SIG-M5 (cell line): Measurements from ENCODE around the gene VSTM5.
"Not testable (repeated sequence)": the region's sequence is repeated elsewhere in the genome, so short reads cannot be mapped to it uniquely, and the experiment has no call there.

Experiments used
- DNase-seq: peaks from one replicate; lab custom pipeline; 2025; lab: John Stamatoyannopoulos, UW

VSTM5 gene

GRCh38 chr11:93791493-93791892, 58.9 kb downstream of the VSTM5 start:
- no peak for DNase-seq

GRCh38 chr11:93784935-93785360, 65.5 kb downstream of the VSTM5 start:
- no peak for DNase-seq

GRCh38 chr11:93784145-93784934, 66.1 kb downstream of the VSTM5 start, which contains the start of gene MED17:
Gene MED17 (plus strand): TSS chr11:93784282. CDS start chr11:93784514, 232 bp downstream.
- DNase-seq = peak; percentile 77

- DNase-seq = no peak
Observed at GRCh38 chr11:93783765-93784144, 66.7 kb downstream of the VSTM5 start.

GRCh38 chr11:93783362-93783761, 67.1 kb downstream of the VSTM5 start:
- no peak for DNase-seq

- DNase-seq = no peak
Observed at GRCh38 chr11:93775289-93775688, 75.1 kb downstream of the VSTM5 start.

- DNase-seq = not testable (repeated sequence)
Observed at GRCh38 chr11:93774560-93774959, 75.9 kb downstream of the VSTM5 start.

- DNase-seq = no peak
Observed at GRCh38 chr11:93773601-93774200, 76.7 kb downstream of the VSTM5 start.

GRCh38 chr11:93773045-93773477, 77.4 kb downstream of the VSTM5 start:
- no peak for DNase-seq

GRCh38 chr11:93772123-93772522, 78.3 kb downstream of the VSTM5 start:
- DNase-seq = no peak

GRCh38 chr11:93770160-93770559, 80.3 kb downstream of the VSTM5 start:
- no peak for DNase-seq
